ENCODE results near the gene SLC39A11.
"Not testable (repeated sequence)": the region's sequence is repeated elsewhere in the genome, so short reads cannot be mapped to it uniquely, and the experiment has no call there.

Gene SLC39A11

GRCh38 chr17:73066148-73066884 lies 26.2 kb downstream of the SLC39A11 start:
- TF ChIP-seq, protein P1, sequence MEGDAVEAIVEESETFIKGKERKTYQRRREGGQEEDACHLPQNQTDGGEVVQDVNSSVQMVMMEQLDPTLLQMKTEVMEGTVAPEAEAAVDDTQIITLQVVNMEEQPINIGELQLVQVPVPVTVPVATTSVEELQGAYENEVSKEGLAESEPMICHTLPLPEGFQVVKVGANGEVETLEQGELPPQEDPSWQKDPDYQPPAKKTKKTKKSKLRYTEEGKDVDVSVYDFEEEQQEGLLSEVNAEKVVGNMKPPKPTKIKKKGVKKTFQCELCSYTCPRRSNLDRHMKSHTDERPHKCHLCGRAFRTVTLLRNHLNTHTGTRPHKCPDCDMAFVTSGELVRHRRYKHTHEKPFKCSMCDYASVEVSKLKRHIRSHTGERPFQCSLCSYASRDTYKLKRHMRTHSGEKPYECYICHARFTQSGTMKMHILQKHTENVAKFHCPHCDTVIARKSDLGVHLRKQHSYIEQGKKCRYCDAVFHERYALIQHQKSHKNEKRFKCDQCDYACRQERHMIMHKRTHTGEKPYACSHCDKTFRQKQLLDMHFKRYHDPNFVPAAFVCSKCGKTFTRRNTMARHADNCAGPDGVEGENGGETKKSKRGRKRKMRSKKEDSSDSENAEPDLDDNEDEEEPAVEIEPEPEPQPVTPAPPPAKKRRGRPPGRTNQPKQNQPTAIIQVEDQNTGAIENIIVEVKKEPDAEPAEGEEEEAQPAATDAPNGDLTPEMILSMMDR (conservative IDR thresholded peaks at IDR 0.05; ENCODE audit: low read length): no peak
- H3K4me3 ChIP-seq (ENCODE audit: low read length): no peak overlapping the region
- no peak for DNase-seq (ENCODE audit: low read depth)

- TF ChIP-seq, protein P1 (conservative IDR thresholded peaks at IDR 0.05; ENCODE audit: low read length): no peak
- no peak overlapping the region for H3K4me3 ChIP-seq (ENCODE audit: low read length)
- DNase-seq (ENCODE audit: low read depth): no peak
Observed at GRCh38 chr17:73065376-73065775, 27.1 kb downstream of the SLC39A11 start.

DNA sequence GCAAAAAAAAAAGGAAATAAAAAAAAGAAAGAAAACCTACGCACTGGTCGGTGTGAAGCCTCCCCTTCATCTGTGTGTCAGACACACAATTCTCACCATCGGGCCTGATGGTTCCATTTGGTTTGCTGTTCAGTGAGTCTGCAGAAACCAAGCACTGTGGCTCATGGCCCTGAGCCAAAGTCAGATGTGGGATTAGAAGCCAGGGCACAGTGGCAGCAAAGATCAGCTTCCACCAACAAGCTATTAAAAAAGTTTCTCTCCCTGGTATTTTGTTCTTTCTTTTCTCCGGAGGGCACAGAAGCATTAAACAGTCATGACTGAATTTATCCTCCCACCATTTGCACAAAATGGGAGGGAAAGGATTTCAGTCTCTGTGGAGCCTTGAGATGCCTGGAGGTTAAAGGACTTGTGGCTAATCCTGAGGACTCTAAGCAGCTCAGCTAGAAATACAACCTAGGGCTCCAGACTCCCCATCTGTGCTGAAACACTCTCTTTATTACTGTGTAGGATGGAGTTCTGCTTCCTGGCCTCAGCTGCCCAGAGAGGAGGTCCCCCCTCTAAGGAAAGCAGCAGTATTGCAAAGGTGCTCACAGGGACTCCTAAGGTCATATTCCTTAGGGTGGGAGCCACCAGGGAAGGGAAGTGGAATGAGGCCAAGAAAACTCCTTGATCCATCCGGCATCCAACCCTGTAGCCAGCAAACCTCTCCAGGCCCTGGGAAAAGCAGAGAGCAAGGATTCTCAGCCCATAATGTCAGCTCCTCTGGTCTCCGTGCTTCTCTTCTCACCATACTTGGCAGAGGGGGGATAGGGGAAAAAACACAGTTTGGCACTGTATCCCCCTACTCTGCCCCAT lies 28.2 kb downstream of the SLC39A11 start:
- TF ChIP-seq, protein P1 (conservative IDR thresholded peaks at IDR 0.05; ENCODE audit: low read length): no peak
- DNase-seq (ENCODE audit: low read depth): no peak
- H3K4me3 ChIP-seq (ENCODE audit: low read length): no peak overlapping the region

DNA sequence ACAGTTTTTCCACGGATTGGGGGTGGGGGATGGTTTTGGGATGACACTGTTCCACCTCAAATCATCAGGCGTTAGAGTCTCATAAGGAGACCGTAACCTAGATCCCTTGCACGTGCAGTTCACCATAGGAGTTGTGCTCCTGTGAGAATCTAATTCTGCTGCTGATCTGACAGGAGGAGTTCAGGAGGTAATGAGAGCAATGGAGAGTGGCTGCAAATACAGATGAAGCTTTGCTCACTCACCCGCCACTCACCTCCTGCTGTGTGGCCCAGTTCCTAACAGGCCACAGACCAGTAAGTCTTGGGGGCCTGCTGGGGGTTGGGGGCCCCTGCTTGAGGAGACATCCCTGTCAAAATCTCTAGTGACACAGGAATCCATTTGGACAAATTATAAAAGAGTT lies 29.8 kb downstream of the SLC39A11 start:
- no peak for DNase-seq (ENCODE audit: low read depth)

DNA sequence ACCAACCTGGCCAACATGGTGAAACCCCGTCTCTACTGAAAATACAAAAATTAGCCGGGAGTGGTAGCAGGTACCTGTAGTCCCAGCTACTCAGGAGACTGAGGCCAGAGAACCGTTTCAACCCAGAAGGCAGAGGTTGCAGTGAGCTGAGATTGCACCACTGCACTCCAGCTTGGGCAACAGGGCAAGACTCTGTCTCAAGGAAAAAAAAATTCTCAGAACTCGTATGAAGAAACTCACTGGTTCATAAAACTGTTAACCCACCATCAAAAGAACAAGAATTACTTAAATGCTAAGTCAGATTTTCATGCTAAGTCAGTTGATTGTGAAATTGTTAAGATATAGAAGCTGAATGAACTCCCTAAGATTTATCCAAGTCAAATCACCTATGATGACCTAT lies 31.3 kb downstream of the SLC39A11 start:
- H3K4me3 ChIP-seq (ENCODE audit: low read length): no peak overlapping the region
- DNase-seq (ENCODE audit: low read depth): no peak
- TF ChIP-seq, protein P1 (conservative IDR thresholded peaks at IDR 0.05; ENCODE audit: low read length): no peak

More for the DNA sequence above, 29.8 kb downstream of the SLC39A11 start:
- no peak overlapping the region for H3K4me3 ChIP-seq (ENCODE audit: low read length)
- TF ChIP-seq, protein P1 (conservative IDR thresholded peaks at IDR 0.05; ENCODE audit: low read length): no peak

DNA sequence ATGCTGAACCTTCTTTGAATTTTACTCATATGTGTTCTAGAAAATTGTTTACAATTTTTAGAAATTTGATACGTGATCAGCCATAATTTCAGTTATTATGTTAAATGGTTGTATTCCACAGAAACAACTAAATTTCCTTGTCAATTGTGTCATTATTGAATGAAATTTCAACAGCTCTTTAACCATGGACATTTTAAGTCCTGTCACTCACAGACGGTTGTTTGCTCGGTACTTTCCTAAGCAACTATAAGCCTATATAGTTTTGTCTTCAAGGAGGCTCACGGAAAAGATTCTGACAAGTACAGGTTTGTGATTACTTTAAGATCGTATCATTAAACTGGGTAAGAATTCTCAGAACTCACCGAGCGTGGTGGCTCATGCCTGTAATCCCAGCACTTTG lies 31.8 kb downstream of the SLC39A11 start:
- no peak for DNase-seq (ENCODE audit: low read depth)
- H3K4me3 ChIP-seq (ENCODE audit: low read length): no peak overlapping the region
- TF ChIP-seq, protein P1 (conservative IDR thresholded peaks at IDR 0.05; ENCODE audit: low read length): no peak

DNA sequence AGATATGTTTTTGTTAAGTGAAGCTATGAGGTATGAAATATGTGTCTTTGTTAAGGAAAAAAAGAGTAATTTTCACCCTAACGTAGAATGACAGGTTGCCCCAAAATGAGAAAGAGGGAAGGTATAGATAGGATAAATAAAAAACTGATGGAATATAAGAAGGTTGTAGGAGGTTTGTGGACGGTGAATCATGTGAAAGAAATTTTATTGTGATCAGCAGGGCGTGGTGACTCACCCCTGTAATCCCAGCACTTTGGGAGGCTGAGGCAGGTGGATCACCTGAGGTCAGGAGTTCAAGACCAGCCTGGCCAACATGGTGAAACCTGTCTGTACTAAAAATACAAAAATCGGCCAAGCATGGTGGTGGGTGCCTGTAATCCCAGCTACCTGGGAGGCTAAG lies 32.8 kb downstream of the SLC39A11 start:
- not testable (repeated sequence) for DNase-seq (ENCODE audit: low read depth); H3K4me3 ChIP-seq (ENCODE audit: low read length)
